ENCODE measurements around the gene XDH. TPM values are rescaled to one million over a fixed set of nuclear protein-coding genes. Genes with fewer than 3 reads are reported as not detected.

XDH gene
- polyA plus RNA-seq, 1 donor (not counting 4 experiments of a cell fraction or from before 2014, with no cell fraction given) = 40.6 TPM

DNA sequence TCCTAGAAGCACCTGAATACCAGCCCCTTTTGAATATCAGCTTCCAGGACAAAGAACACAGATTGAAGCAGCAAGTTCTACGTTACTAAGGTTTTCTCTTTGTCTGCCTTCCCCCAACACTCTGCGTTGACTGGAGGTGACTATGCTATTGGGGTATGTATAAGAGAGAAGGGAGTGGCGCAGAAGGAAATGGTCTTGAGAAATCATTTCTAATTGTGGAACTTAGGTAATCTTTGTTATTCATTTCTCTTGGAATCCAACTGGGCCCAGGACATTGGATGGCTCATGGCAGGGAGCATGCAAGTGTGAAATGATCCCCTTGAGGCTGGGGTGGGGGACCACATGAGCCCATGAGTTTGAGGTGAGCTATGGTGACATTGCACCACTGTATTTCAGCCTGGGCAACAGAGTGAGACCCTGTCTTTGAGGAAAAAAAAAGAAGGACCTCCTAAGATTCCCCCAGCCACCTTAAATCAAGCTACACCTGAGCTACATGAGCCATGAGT is 29.7 kb downstream of the XDH start:
- Histone ChIP-seq H3K4me3 (ENCODE audit: control insufficient read depth in 2 of 3, extremely low read depth in 1 of 3, insufficient read depth in 2 of 3, low read depth in 1 of 3, low read length in 3 of 3) (no peak overlapping the region), H3K27me3 (ENCODE audit: control insufficient read depth, extremely low read depth, insufficient read depth, low read length) (no peaks in the 10 kb centered on the region), H3K9ac (ENCODE audit: control insufficient read depth, extremely low read depth, insufficient read depth, low read length) (peak overlapping the region; percentile 82), H2AFZ (ENCODE audit: control insufficient read depth, low read length) (no peak overlapping the region), H3K4me1 (ENCODE audit: control insufficient read depth, extremely low read depth, insufficient read depth, low read length) (peaks cover 50% of the 10 kb centered on the region), H3K79me2 (ENCODE audit: control insufficient read depth, insufficient read depth, low read length) (no peaks in the 10 kb centered on the region), H4K20me1 (ENCODE audit: control insufficient read depth, extremely low read depth, insufficient read depth, low read length) (no peaks in the 10 kb centered on the region), H3K9me1 (ENCODE audit: control insufficient read depth, extremely low read depth, insufficient read depth, low read length) (no peaks in the 10 kb centered on the region), H3K4me2 (ENCODE audit: control insufficient read depth, extremely low read depth, insufficient read depth, low read depth, low read length) (peak overlapping the region; percentile 82), H3K36me3 (ENCODE audit: control insufficient read depth in 2 of 2, extremely low read depth in 1 of 2, insufficient read depth in 2 of 2, low read length in 2 of 2) (peaks cover 20 to 54% of the 10 kb centered on the region in 2 experiments), H3K9me3 (ENCODE audit: control insufficient read depth, low read depth, low read length) (no peaks in the 10 kb centered on the region), H3K27ac (ENCODE audit: control insufficient read depth, insufficient read depth, low read length) (peak overlapping the region; percentile 99)
- dilution Hi-C loops (cut with MboI; ENCODE audit: extremely low pct_ligation_motif_present, low sequenced_read_pairs) = no loop called here
- peak; percentile 88 for DNase-seq (ENCODE audit: low read depth, low spot score)
- TF ChIP-seq CTCF (optimal IDR thresholded peaks at IDR 0.05 in 1 of 3, IDR thresholded peaks at IDR 0.05 in 1 of 3, conservative IDR thresholded peaks at IDR 0.05 in 1 of 3; ENCODE audit: extremely low read depth in 1 of 3, insufficient read depth in 2 of 3, low read length in 3 of 3) (no peak), EZH2 (IDR thresholded peaks at IDR 0.05; ENCODE audit: low read length) (no peak)
- peak; percentile 99 for FAIRE-seq

- peak overlapping the region; percentile 99 for H3K27ac ChIP-seq (ENCODE audit: control insufficient read depth, insufficient read depth, low read length)
- H3K9me3 ChIP-seq (ENCODE audit: control insufficient read depth, low read depth, low read length) = no peaks in the 10 kb centered on the region
- dilution Hi-C loops (cut with MboI; ENCODE audit: extremely low pct_ligation_motif_present, low sequenced_read_pairs) = no loop called here
- peak overlapping the region; percentile 82 for H3K4me2 ChIP-seq (ENCODE audit: control insufficient read depth, extremely low read depth, insufficient read depth, low read depth, low read length)
- TF ChIP-seq CTCF (optimal IDR thresholded peaks at IDR 0.05 in 1 of 3, IDR thresholded peaks at IDR 0.05 in 1 of 3, conservative IDR thresholded peaks at IDR 0.05 in 1 of 3; ENCODE audit: extremely low read depth in 1 of 3, insufficient read depth in 2 of 3, low read length in 3 of 3) (no peak), EZH2 (IDR thresholded peaks at IDR 0.05; ENCODE audit: low read length) (no peak)
- FAIRE-seq (no peak), DNase-seq (ENCODE audit: low read depth, low spot score) (peak; percentile 73)
- peaks cover 22 to 58% of the 10 kb centered on the region in 2 experiments for H3K36me3 ChIP-seq (ENCODE audit: control insufficient read depth in 2 of 2, extremely low read depth in 1 of 2, insufficient read depth in 2 of 2, low read length in 2 of 2)
- H3K4me1 ChIP-seq (ENCODE audit: control insufficient read depth, extremely low read depth, insufficient read depth, low read length) = peaks cover 49% of the 10 kb centered on the region
- no peaks in the 10 kb centered on the region for H4K20me1 ChIP-seq (ENCODE audit: control insufficient read depth, extremely low read depth, insufficient read depth, low read length)
- no peaks in the 10 kb centered on the region for H3K79me2 ChIP-seq (ENCODE audit: control insufficient read depth, insufficient read depth, low read length)
- H3K27me3 ChIP-seq (ENCODE audit: control insufficient read depth, extremely low read depth, insufficient read depth, low read length) = no peaks in the 10 kb centered on the region
- peak overlapping the region; percentile 82 for H3K9ac ChIP-seq (ENCODE audit: control insufficient read depth, extremely low read depth, insufficient read depth, low read length)
- H3K9me1 ChIP-seq (ENCODE audit: control insufficient read depth, extremely low read depth, insufficient read depth, low read length) = no peaks in the 10 kb centered on the region
- no peak overlapping the region for H2AFZ ChIP-seq (ENCODE audit: control insufficient read depth, low read length)
- H3K4me3 ChIP-seq (ENCODE audit: control insufficient read depth in 2 of 3, extremely low read depth in 1 of 3, insufficient read depth in 2 of 3, low read depth in 1 of 3, low read length in 3 of 3) = no peak overlapping the region
Observed at GRCh38 chr2:31384351-31384750, 30.2 kb downstream of the XDH start.
